Fibroblast of lung (primary cell): ENCODE results near the gene RPL11. TPM values are rescaled to one million over a fixed set of nuclear protein-coding genes. Genes with fewer than 3 reads are reported as not detected.
A peak's percentile ranks its signal among the peaks of the same experiment; 100 is the strongest.
"Not testable (repeated sequence)": the region's sequence is repeated elsewhere in the genome, so short reads cannot be mapped to it uniquely, and the experiment has no call there.

Experiments
- DNase-seq, 2 donors: peaks; one replicate each; pipeline versions ENCODE4 v3.0.0 to v3.0.0-alpha.2; 2010; ENCODE audit warnings: low read depth in 2 of 2
- H2AFZ ChIP-seq: 2 replicates; pipeline ENCODE4 v1.5.1; 2012; ENCODE audit warnings: low read length, control low read depth, inconsistent platforms
- H3K27ac ChIP-seq: 2 replicates; pipeline ENCODE4 v1.5.1; 2011; ENCODE audit warnings: low read length, control low read depth; ENCODE audit not compliant: insufficient read depth
- H3K27me3 ChIP-seq: 2 replicates; pipeline ENCODE4 v1.5.1; 2011; ENCODE audit warnings: mild to moderate bottlenecking, low read length; ENCODE audit not compliant: control insufficient read depth, insufficient read depth
- H3K36me3 ChIP-seq: 2 replicates; pipeline ENCODE4 v1.5.1; 2011; ENCODE audit warnings: low read length; ENCODE audit not compliant: control insufficient read depth, insufficient read depth
- H3K4me1 ChIP-seq: 2 replicates; pipeline ENCODE4 v1.5.1; 2011; ENCODE audit warnings: low read length; ENCODE audit not compliant: control insufficient read depth, insufficient read depth; ENCODE audit errors: extremely low read depth
- H3K4me2 ChIP-seq: 2 replicates; pipeline ENCODE4 v1.5.1; 2011; ENCODE audit warnings: low read length, control low read depth; ENCODE audit not compliant: insufficient read depth; ENCODE audit errors: extremely low read depth
- H3K4me3 ChIP-seq, 4 experiments: fragments of 200-600 bp in 1 of 4; sonication (generic) in 1 of 4; replicated peaks in 1 of 4; 2 replicates each; pipeline ENCODE4 v1.5.1; 2011 to 2016; ENCODE audit warnings: low read length in 4 of 4, low read depth in 3 of 4, mild to moderate bottlenecking in 3 of 4, control low read depth in 2 of 4, inconsistent platforms in 1 of 4, mixed read lengths in 1 of 4; ENCODE audit not compliant: insufficient read depth in 1 of 4; ENCODE audit errors: control extremely low read depth in 1 of 4
- H3K79me2 ChIP-seq: 2 replicates; pipeline ENCODE4 v1.5.1; 2012; ENCODE audit warnings: mild to moderate bottlenecking, low read length, inconsistent platforms; ENCODE audit not compliant: control insufficient read depth, insufficient read depth
- H3K9ac ChIP-seq: 2 replicates; pipeline ENCODE4 v1.5.1; 2011; ENCODE audit warnings: mild to moderate bottlenecking, low read length, control low read depth; ENCODE audit not compliant: insufficient read depth
- H3K9me3 ChIP-seq: 2 replicates; pipeline ENCODE4 v1.5.1; 2012; ENCODE audit warnings: low read depth, low read length; ENCODE audit not compliant: control insufficient read depth, insufficient read depth
- H4K20me1 ChIP-seq: 2 replicates; pipeline ENCODE4 v1.5.1; 2011; ENCODE audit warnings: low read length; ENCODE audit not compliant: control insufficient read depth, insufficient read depth; ENCODE audit errors: extremely low read depth
- CTCF ChIP-seq, 2 donors: IDR thresholded peaks in 1 of 2; conservative IDR thresholded peaks in 1 of 2; 1 replicate in 1 of 2; 2 replicates in 1 of 2; pipeline ENCODE4 v1.5.1; 2011 to 2012; ENCODE audit warnings: low read length in 2 of 2, control low read depth in 1 of 2, inconsistent platforms in 1 of 2, low read depth in 1 of 2, mild to moderate bottlenecking in 1 of 2
- EZH2 ChIP-seq: IDR thresholded peaks from 2 replicates; pipeline ENCODE4 v1.5.1; 2012; ENCODE audit warnings: low read length, control low read depth, mild to moderate bottlenecking; ENCODE audit errors: missing control alignments
- polyA plus RNA-seq, 2 donors: library from polyadenylated mRNA; depleted of rRNA in 1 of 2; stranded (reverse) in 1 of 2; unstranded in 1 of 2; fragments of >200 nt; gene quantifications; 2 replicates each; pipeline ENCODE4 v1.2.1, GENCODE V29; 2011 to 2012; ENCODE audit warnings: missing spikeins in 1 of 2
- total RNA-seq: library from RNA; depleted of rRNA; stranded (reverse); fragments of >200 nt; gene quantifications from 2 replicates; pipeline ENCODE4 v1.2.1, GENCODE V29; 2014

Gene RPL11
- total and polyA plus RNA-seq, 2 donors (not counting 1 experiment from before 2014, with no cell fraction given): 1,214 to 1,551 TPM

GRCh38 chr1:23726686-23727085, 35.1 kb downstream of the RPL11 start:
- Histone ChIP-seq H3K36me3 (no peaks in the 10 kb centered on the region), H4K20me1 (no peaks in the 10 kb centered on the region), H3K4me3 (no peak overlapping the region), H3K27ac (no peak overlapping the region), H3K4me2 (no peak overlapping the region), H2AFZ (no peak overlapping the region), H3K9ac (no peak overlapping the region), H3K4me1 (peaks cover 4% of the 10 kb centered on the region), H3K79me2 (no peaks in the 10 kb centered on the region), H3K9me3 (no peaks in the 10 kb centered on the region), H3K27me3 (no peaks in the 10 kb centered on the region)
- no peak for DNase-seq
- TF ChIP-seq CTCF (conservative IDR thresholded peaks at IDR 0.05 in 1 of 2, IDR thresholded peaks at IDR 0.05 in 1 of 2; ENCODE audit: low read depth in 1 of 2, low read length in 2 of 2) (no peak), EZH2 (no peak)

DNA sequence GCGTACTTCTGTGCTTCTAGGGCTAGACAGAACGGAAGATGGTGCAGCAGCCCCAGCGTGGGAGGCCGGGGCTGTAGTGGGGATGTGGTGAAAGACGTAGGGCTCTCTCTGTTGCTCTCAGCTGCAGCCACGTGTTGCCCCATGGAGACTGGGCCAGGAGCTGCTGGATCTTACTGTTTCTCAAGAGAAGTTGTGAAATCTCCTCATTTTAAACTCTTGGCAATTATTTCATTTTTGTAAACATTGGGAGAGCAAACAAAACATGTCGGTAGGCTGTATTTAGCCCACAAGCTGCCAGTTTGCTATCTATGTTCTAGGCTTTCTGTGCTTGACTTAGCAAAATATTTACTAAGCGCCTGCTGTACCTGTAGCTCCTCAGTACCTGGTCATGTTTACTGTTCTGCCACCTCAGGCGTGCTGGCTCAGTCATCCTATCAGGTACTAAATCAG, 35.8 kb downstream of the RPL11 start:
- Histone ChIP-seq H3K27ac (peak overlapping the region; percentile 22), H3K9ac (no peak overlapping the region), H4K20me1 (no peaks in the 10 kb centered on the region), H3K9me3 (no peaks in the 10 kb centered on the region), H3K4me2 (peak overlapping the region; percentile 6), H3K4me3 (no peak overlapping the region), H3K79me2 (no peaks in the 10 kb centered on the region), H3K27me3 (no peaks in the 10 kb centered on the region), H3K4me1 (peaks cover 9% of the 10 kb centered on the region), H2AFZ (no peak overlapping the region), H3K36me3 (no peaks in the 10 kb centered on the region)
- TF ChIP-seq CTCF (conservative IDR thresholded peaks at IDR 0.05 in 1 of 2, IDR thresholded peaks at IDR 0.05 in 1 of 2; ENCODE audit: low read depth in 1 of 2, low read length in 2 of 2) (no peak), EZH2 (no peak)
- peak in 1 of 2 donors; percentile 97 for DNase-seq

DNA sequence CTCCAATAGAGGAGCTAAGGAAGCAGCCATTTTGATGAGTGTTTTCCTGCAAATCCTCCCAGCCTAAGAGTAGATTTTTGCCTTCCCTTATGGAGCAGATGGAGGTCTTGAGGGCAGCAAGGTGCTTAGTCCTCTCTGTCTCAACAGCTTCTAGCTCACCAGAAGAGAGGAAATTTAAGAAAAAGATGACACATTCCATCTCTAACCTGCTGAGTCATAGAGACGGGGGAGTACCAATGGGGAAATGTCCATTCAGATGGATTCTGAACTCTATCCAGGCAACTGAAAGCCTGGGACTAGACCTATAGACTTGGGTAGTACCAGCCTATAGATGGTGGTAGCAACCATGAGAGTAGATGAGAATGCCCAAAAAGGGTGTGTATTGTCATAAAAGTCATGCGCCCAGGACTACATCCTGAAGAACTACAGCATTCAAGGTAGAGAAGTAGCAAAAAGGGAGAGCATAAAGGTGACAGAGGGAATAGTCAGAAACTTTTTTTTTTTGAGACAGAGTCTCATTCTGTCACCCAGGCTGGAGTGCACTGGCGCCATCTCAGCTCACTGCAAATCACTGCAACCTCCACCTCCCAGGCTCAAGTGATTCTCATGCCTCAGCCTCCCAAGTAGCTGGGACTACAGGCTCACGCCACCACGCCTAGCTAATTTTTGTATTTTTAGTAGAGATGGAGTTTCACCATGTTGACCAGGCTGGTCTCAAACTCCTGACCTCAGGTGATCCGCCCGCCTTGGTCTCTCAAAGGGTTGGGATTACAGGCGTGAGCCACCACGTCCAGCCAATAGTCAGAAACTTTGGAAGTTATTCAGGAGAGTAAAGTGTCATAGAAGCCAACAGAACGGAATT, 41.0 kb downstream of the RPL11 start:
- Histone ChIP-seq H3K27ac (no peak overlapping the region), H3K79me2 (no peaks in the 10 kb centered on the region), H2AFZ (no peak overlapping the region)

GRCh38 chr1:23733281-23733680, 41.7 kb downstream of the RPL11 start:
- H3K27me3 ChIP-seq, H3K36me3 ChIP-seq, H3K4me2 ChIP-seq, H2AFZ ChIP-seq, H3K27ac ChIP-seq, H4K20me1 ChIP-seq, H3K9ac ChIP-seq, H3K79me2 ChIP-seq, H3K4me3 ChIP-seq, H3K9me3 ChIP-seq, H3K4me1 ChIP-seq, DNase-seq: not testable (repeated sequence)

More for the DNA sequence above, 41.0 kb downstream of the RPL11 start:
- no peaks in the 10 kb centered on the region for H3K36me3 ChIP-seq
- no peak overlapping the region for H3K4me3 ChIP-seq
- no peak overlapping the region for H3K9ac ChIP-seq
- peak in 1 of 2 donors; percentile 33 for DNase-seq
- no peaks in the 10 kb centered on the region for H3K9me3 ChIP-seq
- peaks cover 5% of the 10 kb centered on the region for H3K4me1 ChIP-seq
- no peak overlapping the region for H3K4me2 ChIP-seq
- H4K20me1 ChIP-seq: no peaks in the 10 kb centered on the region
- no peak for TF ChIP-seq EZH2
- no peak for TF ChIP-seq CTCF (conservative IDR thresholded peaks at IDR 0.05 in 1 of 2, IDR thresholded peaks at IDR 0.05 in 1 of 2; ENCODE audit: low read depth in 1 of 2, low read length in 2 of 2)
- H3K27me3 ChIP-seq: no peaks in the 10 kb centered on the region
